Caco-2 (cell line): ENCODE data around the gene TBX4. TPM values are rescaled to one million over a fixed set of nuclear protein-coding genes. Genes with fewer than 3 reads are reported as not detected.

Experiments
- BruUV-seq: library from RNA; stranded (reverse); fragments of 400-500 nt; replicated peaks from 2 replicates; lab custom pipeline; 2021; lab: Mats Ljungman, UMichigan
- CTCF ChIA-PET: fragments of 300-600 bp; sonication (Branson Sonifier 250); formaldehyde crosslinking; loops from one replicate; lab custom pipeline; 2022; ENCODE audit warnings: antibody characterized with exemption; lab: Charles Lee
- POLR2A ChIA-PET: fragments of 300-600 bp; sonication (Branson Sonifier 250); formaldehyde crosslinking; loops from one replicate; lab custom pipeline; 2022; ENCODE audit warnings: antibody characterized with exemption; lab: Charles Lee
- DNase-seq, 2 experiments: peaks; one replicate each; pipeline versions ENCODE4 v3.0.0 to v3.0.0-alpha.2; 2020 to 2022
- H3K27me3 ChIP-seq: replicated peaks from 2 replicates; pipeline ENCODE4 v1.6.0; 2011; ENCODE audit warnings: low read length; ENCODE audit not compliant: control insufficient read depth, insufficient read depth
- H3K36me3 ChIP-seq: 2 replicates; pipeline ENCODE4 v1.5.1; 2011; ENCODE audit warnings: low read length; ENCODE audit not compliant: control insufficient read depth, insufficient read depth
- H3K4me1 ChIP-seq: fragments of 250-450 bp; sonication (Bioruptor Pico); 2 replicates; pipeline ENCODE4 v1.5.1; 2020; ENCODE audit warnings: mild to moderate bottlenecking
- H3K4me3 ChIP-seq: 2 replicates; pipeline ENCODE4 v1.5.1; 2011; ENCODE audit warnings: low read depth, mild to moderate bottlenecking, control low read depth, low read length
- H3K9me3 ChIP-seq: fragments of 250-450 bp; sonication (Bioruptor Pico); 2 replicates; pipeline ENCODE4 v1.5.1; 2020; ENCODE audit warnings: mild to moderate bottlenecking, moderate library complexity
- H3K27ac Mint-ChIP-seq: one replicate; pipeline ENCODE4 v1.8.0; 2022; ENCODE audit warnings: mixed read lengths; ENCODE audit not compliant: unreplicated experiment
- H3K27me3 Mint-ChIP-seq: one replicate; pipeline ENCODE4 v1.8.0; 2022; ENCODE audit warnings: mixed read lengths; ENCODE audit not compliant: insufficient read depth, unreplicated experiment
- H3K36me3 Mint-ChIP-seq: one replicate; pipeline ENCODE4 v1.8.0; 2022; ENCODE audit warnings: mild to moderate bottlenecking, mixed read lengths; ENCODE audit not compliant: insufficient read depth, unreplicated experiment
- H3K4me1 Mint-ChIP-seq: one replicate; pipeline ENCODE4 v1.8.0; 2022; ENCODE audit warnings: low read depth, mixed read lengths; ENCODE audit not compliant: unreplicated experiment
- H3K4me3 Mint-ChIP-seq: one replicate; pipeline ENCODE4 v1.8.0; 2022; ENCODE audit warnings: mild to moderate bottlenecking, moderate library complexity, mixed read lengths; ENCODE audit not compliant: unreplicated experiment
- H3K9me3 Mint-ChIP-seq: one replicate; pipeline ENCODE4 v1.8.0; 2022; ENCODE audit warnings: mixed read lengths; ENCODE audit not compliant: unreplicated experiment
- CTCF ChIP-seq, 2 experiments: fragments of 200-600 bp in 1 of 2; IDR thresholded peaks; 1 replicate in 1 of 2; 2 replicates in 1 of 2; pipeline versions ENCODE4 v1.5.1 to v1.8.0; 2011 to 2022; ENCODE audit warnings: antibody characterized with exemption in 1 of 2, control low read depth in 1 of 2, inconsistent platforms in 1 of 2, low read depth in 1 of 2, low read length in 1 of 2, mild to moderate bottlenecking in 1 of 2, moderate library complexity in 1 of 2; ENCODE audit not compliant: insufficient read depth in 1 of 2, severe bottlenecking in 1 of 2, unreplicated experiment in 1 of 2
- intact Hi-C: fragments of 100-400 bp; cut with micrococcal nuclease; formaldehyde crosslinking; loops from one replicate; pipeline ENCODE4 v1.10.0; 2022; ENCODE audit not compliant: unreplicated experiment
- total RNA-seq: library from RNA; stranded (reverse); gene quantifications from 2 replicates; pipeline ENCODE4 v1.2.3, GENCODE V29; 2022

Gene TBX4
- total RNA-seq, 1 experiment from 2014 or later: 2.5 TPM

- DNase-seq: no peak
- Mint-ChIP-seq H3K27me3 (no peaks in the 10 kb centered on the region), H3K9me3 (peaks cover 7% of the 10 kb centered on the region), H3K36me3 (peaks cover 11% of the 10 kb centered on the region), H3K4me3 (no peak overlapping the region), H3K27ac (no peak overlapping the region), H3K4me1 (peaks cover 6% of the 10 kb centered on the region)
- Histone ChIP-seq H3K4me1 (peaks cover 14% of the 10 kb centered on the region), H3K36me3 (no peaks in the 10 kb centered on the region), H3K27me3 (no peaks in the 10 kb centered on the region), H3K4me3 (no peak overlapping the region), H3K9me3 (no peaks in the 10 kb centered on the region)
- intact Hi-C loops: no loop called here
- no peak for TF ChIP-seq CTCF (IDR thresholded peaks at IDR 0.05; ENCODE audit: insufficient read depth in 1 of 2, low read depth in 1 of 2, low read length in 1 of 2, severe bottlenecking in 1 of 2, unreplicated experiment in 1 of 2)
- ChIA-PET CTCF (interaction anchor here (1.5 to 2.9 kb wide), 3 partner anchors 12 to 169 kb away, joined by 5 to 40 read pairs (median 32); no protein-coding TSS in a partner anchor), POLR2A (no interaction called here)
- BruUV-seq: no TSS peak
Measured at GRCh38 chr17:61414141-61414935, 37.9 kb upstream of the TBX4 start.

- no peak overlapping the region for H3K27ac Mint-ChIP-seq
- no peaks in the 10 kb centered on the region for H3K9me3 ChIP-seq
- H3K36me3 ChIP-seq: no peaks in the 10 kb centered on the region
- H3K4me3 ChIP-seq: no peak overlapping the region
- H3K4me3 Mint-ChIP-seq: no peak overlapping the region
- intact Hi-C loops: no loop called here
- no peaks in the 10 kb centered on the region for H3K27me3 Mint-ChIP-seq
- ChIA-PET CTCF (no interaction called here), POLR2A (no interaction called here)
- H3K9me3 Mint-ChIP-seq: peaks cover 9% of the 10 kb centered on the region
- DNase-seq: no peak
- no TSS peak for BruUV-seq
- peaks cover 14% of the 10 kb centered on the region for H3K4me1 ChIP-seq
- no peak for TF ChIP-seq CTCF (IDR thresholded peaks at IDR 0.05; ENCODE audit: insufficient read depth in 1 of 2, low read depth in 1 of 2, low read length in 1 of 2, severe bottlenecking in 1 of 2, unreplicated experiment in 1 of 2)
- peaks cover 11% of the 10 kb centered on the region for H3K36me3 Mint-ChIP-seq
- H3K27me3 ChIP-seq: no peaks in the 10 kb centered on the region
- peaks cover 7% of the 10 kb centered on the region for H3K4me1 Mint-ChIP-seq
Measured at GRCh38 chr17:61414936-61415251, 37.3 kb upstream of the TBX4 start.

- Histone ChIP-seq H3K4me1 (peaks cover 14% of the 10 kb centered on the region), H3K4me3 (no peak overlapping the region), H3K27me3 (no peaks in the 10 kb centered on the region), H3K36me3 (no peaks in the 10 kb centered on the region), H3K9me3 (no peaks in the 10 kb centered on the region)
- intact Hi-C loops: loop anchor here (1.0 to 2.0 kb wide), 3 partner anchors 45 to 136 kb away; no protein-coding TSS in a partner anchor
- Mint-ChIP-seq H3K36me3 (peaks cover 4% of the 10 kb centered on the region), H3K9me3 (peaks cover 9% of the 10 kb centered on the region), H3K4me3 (no peak overlapping the region), H3K27ac (no peak overlapping the region), H3K27me3 (no peaks in the 10 kb centered on the region), H3K4me1 (peaks cover 7% of the 10 kb centered on the region)
- TF ChIP-seq CTCF (IDR thresholded peaks at IDR 0.05; ENCODE audit: insufficient read depth in 1 of 2, low read depth in 1 of 2, low read length in 1 of 2, severe bottlenecking in 1 of 2, unreplicated experiment in 1 of 2): no peak
- BruUV-seq: no TSS peak
- no peak for DNase-seq
- POLR2A ChIA-PET: no interaction called here
- CTCF ChIA-PET: no interaction called here
Measured at GRCh38 chr17:61415374-61416210, 36.6 kb upstream of the TBX4 start.
